Endothelial cell of umbilical vein (primary cell): ENCODE results near the gene TOM1. TPM values are rescaled to one million over a fixed set of nuclear protein-coding genes. Genes with fewer than 3 reads are reported as not detected.

Experiments used
- BruUV-seq: library from RNA; stranded (reverse); fragments of 400-500 nt; replicated peaks from 2 replicates; lab custom pipeline; 2021; lab: Mats Ljungman, UMichigan
- CTCF ChIA-PET: fragments of 300-600, 350-600 bp; sonication (Branson Sonifier 250); formaldehyde crosslinking; loops from one replicate; lab custom pipeline; 2021; ENCODE audit warnings: antibody characterized with exemption, inconsistent platforms; lab: Charles Lee
- POLR2A ChIA-PET: fragments of 300-600, 350-600 bp; sonication (Branson Sonifier 250); formaldehyde crosslinking; loops from one replicate; lab custom pipeline; 2021; ENCODE audit warnings: antibody characterized with exemption, inconsistent platforms; lab: Charles Lee
- DNase-seq: peaks from one replicate; pipeline ENCODE4 v3.0.0-alpha.2; 2011; ENCODE audit warnings: low read depth, low spot score
- FAIRE-seq: peaks from 2 replicates; lab custom pipeline; 2011; peaks lifted over from hg19 to GRCh38; lab: Jason Lieb, UNC
- H2AFZ ChIP-seq: 2 replicates; pipeline ENCODE4 v1.6.0; 2012; ENCODE audit warnings: low read depth, low read length, control low read depth, inconsistent platforms
- H3K27ac ChIP-seq: 2 replicates; pipeline ENCODE4 v1.5.1; 2011; ENCODE audit warnings: low read depth, mild to moderate bottlenecking, control low read depth, low read length, moderate library complexity; ENCODE audit not compliant: insufficient read depth
- H3K27me3 ChIP-seq, 2 experiments: 2 replicates each; pipeline versions ENCODE4 v1.6.0 to v1.6.1; 2011; ENCODE audit warnings: low read length in 2 of 2, mixed read lengths in 1 of 2; ENCODE audit not compliant: control insufficient read depth in 2 of 2, insufficient read depth in 2 of 2
- H3K36me3 ChIP-seq, 2 experiments: 2 replicates in 1 of 2; 3 replicates in 1 of 2; pipeline ENCODE4 v1.5.1; 2011; ENCODE audit warnings: low read length in 2 of 2, mild to moderate bottlenecking in 1 of 2, moderate library complexity in 1 of 2; ENCODE audit not compliant: control insufficient read depth in 2 of 2, insufficient read depth in 2 of 2; ENCODE audit errors: extremely low read depth in 1 of 2
- H3K4me1 ChIP-seq: 3 replicates; pipeline ENCODE4 v1.5.1; 2011; ENCODE audit warnings: mild to moderate bottlenecking, low read length; ENCODE audit not compliant: control insufficient read depth, insufficient read depth; ENCODE audit errors: extremely low read depth
- H3K4me2 ChIP-seq: 2 replicates; pipeline ENCODE4 v1.6.1; 2011; ENCODE audit warnings: low read length, control low read depth, mixed read lengths; ENCODE audit not compliant: insufficient read depth
- H3K4me3 ChIP-seq, 3 experiments: fragments of 200-600 bp in 1 of 3; sonication (generic), shearing (Covaris generic) in 1 of 3; replicated peaks in 1 of 3; 2 replicates each; pipeline ENCODE4 v1.5.1; 2011 to 2016; ENCODE audit warnings: control low read depth in 3 of 3, low read length in 3 of 3, mild to moderate bottlenecking in 2 of 3, inconsistent platforms in 1 of 3, low read depth in 1 of 3, moderate library complexity in 1 of 3; ENCODE audit not compliant: insufficient read depth in 1 of 3
- H3K79me2 ChIP-seq: 2 replicates; pipeline ENCODE4 v1.6.0; 2012; ENCODE audit warnings: low read length, inconsistent platforms; ENCODE audit not compliant: control insufficient read depth, insufficient read depth
- H3K9ac ChIP-seq: replicated peaks from 2 replicates; pipeline ENCODE3; 2011; ENCODE audit warnings: low read length, control low read depth; ENCODE audit not compliant: insufficient read depth; ENCODE audit errors: extremely low read depth
- H3K9me1 ChIP-seq: replicated peaks from 3 replicates; pipeline ENCODE4 v1.6.0; 2011; ENCODE audit warnings: mild to moderate bottlenecking, low read length; ENCODE audit not compliant: control insufficient read depth, insufficient read depth; ENCODE audit errors: extremely low read depth
- H3K9me3 ChIP-seq: replicated peaks from 2 replicates; pipeline ENCODE4 v1.5.1; 2012; ENCODE audit warnings: low read length, inconsistent platforms; ENCODE audit not compliant: control insufficient read depth, insufficient read depth
- H4K20me1 ChIP-seq: replicated peaks from 2 replicates; pipeline ENCODE3; 2011; ENCODE audit warnings: mild to moderate bottlenecking, low read length; ENCODE audit not compliant: control insufficient read depth, insufficient read depth; ENCODE audit errors: extremely low read depth
- CTCF ChIP-seq, 2 donors: IDR thresholded peaks; 1 replicate in 1 of 2; 2 replicates in 1 of 2; pipeline ENCODE4 v1.5.1; 2011; ENCODE audit warnings: low read length in 2 of 2, mild to moderate bottlenecking in 2 of 2, moderate library complexity in 2 of 2, control low read depth in 1 of 2, inconsistent platforms in 1 of 2, low read depth in 1 of 2; ENCODE audit not compliant: insufficient read depth in 1 of 2; ENCODE audit errors: extremely low read depth in 1 of 2
- EZH2 ChIP-seq: IDR thresholded peaks from 2 replicates; pipeline ENCODE4 v1.6.1; 2012; ENCODE audit warnings: borderline replicate concordance, low read depth, mild to moderate bottlenecking, moderate library complexity, low read length, inconsistent platforms; ENCODE audit not compliant: severe bottlenecking
- FOS ChIP-seq: IDR thresholded peaks from 2 replicates; pipeline ENCODE4 v1.6.1; 2011; ENCODE audit warnings: mild to moderate bottlenecking, low read length, moderate library complexity, borderline replicate concordance; ENCODE audit not compliant: insufficient read depth
- GATA2 ChIP-seq: IDR thresholded peaks from 2 replicates; pipeline ENCODE4 v1.7.0; 2011; ENCODE audit warnings: low read depth, mild to moderate bottlenecking, moderate library complexity, mixed read lengths, low read length; ENCODE audit not compliant: insufficient read length, insufficient read depth
- JUN ChIP-seq: IDR thresholded peaks from 2 replicates; pipeline ENCODE4 v1.6.1; 2011; ENCODE audit warnings: borderline replicate concordance, low read depth; ENCODE audit not compliant: insufficient read length, insufficient read depth
- MAX ChIP-seq: IDR thresholded peaks from 2 replicates; pipeline ENCODE4 v1.6.1; 2011; ENCODE audit not compliant: insufficient read depth, insufficient read length
- MYC ChIP-seq: IDR thresholded peaks from one replicate; pipeline ENCODE4 v1.6.1; 2011; ENCODE audit warnings: mild to moderate bottlenecking, low read depth, low read length
- POLR2A ChIP-seq: IDR thresholded peaks from 2 replicates; pipeline ENCODE4 v1.6.1; 2012; ENCODE audit warnings: low read depth, mild to moderate bottlenecking, control low read depth, low read length
- POLR2AphosphoS5 ChIP-seq: IDR thresholded peaks from 2 replicates; pipeline ENCODE4 v1.6.1; 2012; ENCODE audit warnings: low read depth, mild to moderate bottlenecking, control low read depth, low read length, moderate library complexity; ENCODE audit not compliant: insufficient read depth
- dilution Hi-C: fragments of 300-500 bp; cut with MboI; formaldehyde crosslinking; loops from one replicate; pipeline ENCODE4 v1.15.0; 2019; ENCODE audit warnings: low sequenced_read_pairs; ENCODE audit not compliant: extremely low pct_ligation_motif_present
- intact Hi-C: fragments of 100-400 bp; cut with micrococcal nuclease; formaldehyde crosslinking; loops from one replicate; pipeline ENCODE4 v1.10.0; 2022
- polyA plus RNA-seq, 4 experiments: library from polyadenylated mRNA; depleted of rRNA in 3 of 4; stranded (reverse) in 3 of 4; unstranded in 1 of 4; fragments of >200 nt; gene quantifications; 2 replicates each; pipeline versions ENCODE4 v1.2.1 to v1.2.3, GENCODE V29; 2011 to 2012; ENCODE audit warnings: missing spikeins in 1 of 4
- total RNA-seq: library from RNA; stranded (reverse); gene quantifications from 2 replicates; pipeline ENCODE4 v1.2.3, GENCODE V29; 2021

Gene TOM1
- total and polyA plus RNA-seq, 2 donors (not counting 3 experiments of a cell fraction or from before 2014, with no cell fraction given), result 36.4 to 74.4 TPM

GRCh38 chr22:35357883-35358621 is 58.4 kb downstream of the TOM1 start:
- ChIA-PET CTCF (interaction anchor here (1.2 kb wide), 1 partner anchor 23 kb away, joined by 3 read pairs; the partner anchor contains the start of gene HMOX1), POLR2A (interaction anchor here (0.6 kb wide), 1 partner anchor 10 kb away, joined by 3 read pairs; no protein-coding TSS in a partner anchor)
- Histone ChIP-seq H3K9me1 (no peaks in the 10 kb centered on the region), H3K4me1 (peaks cover under 1% of the 10 kb centered on the region), H3K4me3 (no peak overlapping the region), H3K9ac (no peak overlapping the region), H3K36me3 (no peaks in the 10 kb centered on the region), H4K20me1 (no peaks in the 10 kb centered on the region), H3K79me2 (no peaks in the 10 kb centered on the region), H3K4me2 (no peak overlapping the region), H3K9me3 (no peaks in the 10 kb centered on the region), H2AFZ (no peak overlapping the region), H3K27me3 (no peaks in the 10 kb centered on the region), H3K27ac (no peak overlapping the region)
- BruUV-seq, result no TSS peak
- dilution Hi-C loops, result no loop called here
- no peak for TF ChIP-seq CTCF (IDR thresholded peaks at IDR 0.05; ENCODE audit: extremely low read depth in 1 of 2, insufficient read depth in 1 of 2, low read depth in 1 of 2, low read length in 2 of 2)
- no peak for TF ChIP-seq MYC
- no peak for TF ChIP-seq GATA2
- TF ChIP-seq EZH2, result no peak
- TF ChIP-seq POLR2A, result no peak
- no peak for TF ChIP-seq MAX
- no peak for TF ChIP-seq POLR2AphosphoS5
- TF ChIP-seq FOS, result peak; percentile 27
- peak; percentile 44 for TF ChIP-seq JUN
- intact Hi-C loops, result loop anchor here (10.0 kb wide), 1 partner anchor 557 kb away; no protein-coding TSS in a partner anchor
- FAIRE-seq, result peak; percentile 59
- no peak for DNase-seq
